ENCODE results near the gene MRPS18C.
"Not testable (repeated sequence)": the region's sequence is repeated elsewhere in the genome, so short reads cannot be mapped to it uniquely, and the experiment has no call there.

MRPS18C gene

GRCh38 chr4:83449009-83449408, 6.8 kb upstream of the MRPS18C start:
- Histone ChIP-seq H3K9ac (no peak overlapping the region), H4K20me1 (no peaks in the 10 kb centered on the region), H3K27ac (no peak overlapping the region), H3K27me3 (no peaks in the 10 kb centered on the region), H3K4me3 (no peak overlapping the region), H3K36me3 (peaks cover 60% of the 10 kb centered on the region), H3K4me1 (peaks cover 7% of the 10 kb centered on the region), H3K4me2 (no peak overlapping the region), H3K9me3 (no peaks in the 10 kb centered on the region)
- no peak for TF ChIP-seq Cebpa-rat (IDR thresholded peaks at IDR 0.05)

- TF ChIP-seq Cebpa-rat (IDR thresholded peaks at IDR 0.05): no peak
- Histone ChIP-seq H3K4me3 (peak overlapping the region; percentile 75), H3K36me3 (peaks cover 48% of the 10 kb centered on the region)
These were observed 1.2 kb upstream of the MRPS18C start for GRCh38 chr4:83454686-83455085.

GRCh38 chr4:83456184-83456501, 285 bp downstream of the MRPS18C start:
- no peak for TF ChIP-seq Cebpa-rat (IDR thresholded peaks at IDR 0.05)
- H3K4me3 ChIP-seq: peak overlapping the region; percentile 75

More at GRCh38 chr4:83454686-83455085, 1.2 kb upstream of the MRPS18C start:
- peak overlapping the region; percentile 92 for H3K9ac ChIP-seq
- peak overlapping the region; percentile 94 for H3K27ac ChIP-seq
- no peaks in the 10 kb centered on the region for H3K9me3 ChIP-seq
- H3K27me3 ChIP-seq: no peaks in the 10 kb centered on the region
- peak overlapping the region; percentile 92 for H3K4me2 ChIP-seq
- peaks cover 31% of the 10 kb centered on the region for H3K4me1 ChIP-seq
- 0 out of 2 replicates have a peak, but pooled peaks cover 5% of the 10 kb centered on the region for H4K20me1 ChIP-seq

GRCh38 chr4:83473423-83473822, 17.6 kb downstream of the MRPS18C start:
- no peak for TF ChIP-seq Cebpa-rat (IDR thresholded peaks at IDR 0.05)
- no peaks in the 10 kb centered on the region for H3K9me3 ChIP-seq
- H3K4me1 ChIP-seq: no peaks in the 10 kb centered on the region
- no peak overlapping the region for H3K4me2 ChIP-seq
- H4K20me1 ChIP-seq: no peaks in the 10 kb centered on the region
- no peak overlapping the region for H3K27ac ChIP-seq
- peaks cover 66% of the 10 kb centered on the region for H3K36me3 ChIP-seq
- H3K4me3 ChIP-seq: no peak overlapping the region
- no peaks in the 10 kb centered on the region for H3K27me3 ChIP-seq
- no peak overlapping the region for H3K9ac ChIP-seq

More at GRCh38 chr4:83456184-83456501, 285 bp downstream of the MRPS18C start:
- H3K27ac ChIP-seq: peak overlapping the region; percentile 94
- no peaks in the 10 kb centered on the region for H3K27me3 ChIP-seq
- H3K9me3 ChIP-seq: no peaks in the 10 kb centered on the region
- peak overlapping the region; percentile 92 for H3K9ac ChIP-seq
- peak overlapping the region; percentile 91 for H3K4me2 ChIP-seq
- 0 out of 2 replicates have a peak, but pooled peaks cover 5% of the 10 kb centered on the region for H4K20me1 ChIP-seq
- peaks cover 31% of the 10 kb centered on the region for H3K4me1 ChIP-seq
- peaks cover 62% of the 10 kb centered on the region for H3K36me3 ChIP-seq

- Histone ChIP-seq H3K9me3 (no peaks in the 10 kb centered on the region), H3K4me1 (no peaks in the 10 kb centered on the region), H3K4me2 (no peak overlapping the region), H4K20me1 (no peaks in the 10 kb centered on the region), H3K9ac (no peak overlapping the region), H3K27me3 (no peaks in the 10 kb centered on the region), H3K36me3 (peaks cover 65% of the 10 kb centered on the region), H3K4me3 (no peak overlapping the region), H3K27ac (no peak overlapping the region)
- TF ChIP-seq Cebpa-rat (IDR thresholded peaks at IDR 0.05): no peak
These were observed 18.1 kb downstream of the MRPS18C start for GRCh38 chr4:83473966-83474365.

- peak within 1 kb of the TSS; percentile 90 for H3K4me2 ChIP-seq
These were observed 28.9 kb downstream of the MRPS18C start, which contains the start of gene ABRAXAS1 for GRCh38 chr4:83484500-83485461. Gene ABRAXAS1, minus strand, starts transcription at chr4:83485100. Its CDS starts 28 bp downstream, at chr4:83485072.

GRCh38 chr4:83486457-83487129, 30.7 kb downstream of the MRPS18C start:
- H3K27ac ChIP-seq: no peak overlapping the region

More at GRCh38 chr4:83484500-83485461, 28.9 kb downstream of the MRPS18C start, which contains the start of gene ABRAXAS1:
- Histone ChIP-seq H3K4me3 (peak within 1 kb of the TSS; percentile 79), H3K9ac (peak within 1 kb of the TSS; percentile 85), H3K36me3 (peaks cover 18% of the 10 kb centered on the region), H3K27ac (peak within 1 kb of the TSS; percentile 87), H3K9me3 (no peaks in the 10 kb centered on the region), H3K4me1 (peaks cover 28% of the 10 kb centered on the region), H4K20me1 (no peaks in the 10 kb centered on the region), H3K27me3 (no peaks in the 10 kb centered on the region)
- no peak for TF ChIP-seq Cebpa-rat (IDR thresholded peaks at IDR 0.05)

GRCh38 chr4:83489711-83490326, 34.0 kb downstream of the MRPS18C start:
- Histone ChIP-seq H3K4me3 (no peak overlapping the region), H3K4me1 (peaks cover 10% of the 10 kb centered on the region), H3K4me2 (no peak overlapping the region), H3K9ac (no peak overlapping the region), H3K27me3 (no peaks in the 10 kb centered on the region), H3K36me3 (no peaks in the 10 kb centered on the region), H3K27ac (no peak overlapping the region), H3K9me3 (no peaks in the 10 kb centered on the region), H4K20me1 (no peaks in the 10 kb centered on the region)
- TF ChIP-seq Cebpa-rat (IDR thresholded peaks at IDR 0.05): no peak

More at GRCh38 chr4:83486457-83487129, 30.7 kb downstream of the MRPS18C start:
- Histone ChIP-seq H4K20me1 (no peaks in the 10 kb centered on the region), H3K4me3 (no peak overlapping the region), H3K9me3 (no peaks in the 10 kb centered on the region), H3K36me3 (peaks cover 4% of the 10 kb centered on the region; the same call in 1 of the 2 replicates), H3K9ac (no peak overlapping the region), H3K4me2 (no peak overlapping the region), H3K4me1 (peaks cover 28% of the 10 kb centered on the region), H3K27me3 (no peaks in the 10 kb centered on the region)
- TF ChIP-seq Cebpa-rat (IDR thresholded peaks at IDR 0.05): no peak

GRCh38 chr4:83490876-83491450, 35.1 kb downstream of the MRPS18C start:
- H3K9ac ChIP-seq: no peak overlapping the region
- no peaks in the 10 kb centered on the region for H3K27me3 ChIP-seq
- H3K4me3 ChIP-seq: no peak overlapping the region
- no peak for TF ChIP-seq Cebpa-rat (IDR thresholded peaks at IDR 0.05)
- H3K4me2 ChIP-seq: no peak overlapping the region
- H3K27ac ChIP-seq: no peak overlapping the region
- H3K9me3 ChIP-seq: no peaks in the 10 kb centered on the region
- no peaks in the 10 kb centered on the region for H3K36me3 ChIP-seq
- H3K4me1 ChIP-seq: peaks cover 2% of the 10 kb centered on the region
- no peaks in the 10 kb centered on the region for H4K20me1 ChIP-seq

- not testable (repeated sequence) for H3K36me3 ChIP-seq, H3K9ac ChIP-seq, H3K4me3 ChIP-seq, H3K27ac ChIP-seq, H3K9me3 ChIP-seq, H4K20me1 ChIP-seq, H3K4me1 ChIP-seq, H3K27me3 ChIP-seq, H3K4me2 ChIP-seq
These were observed 40.4 kb downstream of the MRPS18C start for GRCh38 chr4:83496085-83496917.

All from BLaER1 (cell line).